ENCODE measurements around the gene FOXN1. TPM values are rescaled to one million over a fixed set of nuclear protein-coding genes. Genes with fewer than 3 reads are reported as not detected.

Gene FOXN1
- total RNA-seq, 1 donor from 2014 or later: not detected

DNA sequence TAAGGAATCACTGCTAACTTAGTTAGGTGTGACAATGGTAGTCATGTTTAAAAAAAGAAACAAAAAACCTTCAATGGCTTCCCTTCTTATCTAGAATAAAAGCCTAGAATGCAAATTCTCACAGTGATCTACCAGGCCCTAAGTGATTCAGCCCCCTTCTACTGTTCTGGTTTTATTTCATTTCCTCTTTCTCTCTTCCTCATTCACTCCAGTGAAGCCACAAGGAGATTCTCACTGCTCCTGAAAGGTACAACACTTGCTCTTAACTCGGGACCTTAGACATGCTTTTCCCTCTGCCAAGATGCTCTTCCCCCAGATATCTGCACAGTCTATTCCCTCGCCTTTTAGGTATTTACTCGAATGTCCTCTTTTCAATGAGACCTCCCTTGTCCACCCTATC, 61.5 kb downstream of the FOXN1 start:
- Mint-ChIP-seq H3K4me1 (peaks cover 18% of the 10 kb centered on the region), H3K36me3 (peaks cover 6% of the 10 kb centered on the region), H3K27ac (no peak overlapping the region), H3K27me3 (ENCODE audit: insufficient read depth, low read depth) (peaks cover 3% of the 10 kb centered on the region), H3K4me3 (no peak overlapping the region), H3K9me3 (no peaks in the 10 kb centered on the region)
- no peak overlapping the region for H3K27ac ChIP-seq
- H2AFZ ChIP-seq (replicated peaks): no peak overlapping the region
- peaks cover 14% of the 10 kb centered on the region for H3F3A ChIP-seq (ENCODE audit: low read depth)
- H3K4me1 ChIP-seq: peaks cover 7% of the 10 kb centered on the region
- TF ChIP-seq EZH2 (IDR thresholded peaks at IDR 0.05) (no peak), EZH2phosphoT487 (IDR thresholded peaks at IDR 0.05) (no peak), CTCF (IDR thresholded peaks at IDR 0.05) (no peak)
- H3K9ac ChIP-seq: no peak overlapping the region
- peaks cover 18% of the 10 kb centered on the region for H4K20me1 ChIP-seq (ENCODE audit: low read depth)
- H3K4me3 ChIP-seq: no peak overlapping the region
- no peak overlapping the region for H3K4me2 ChIP-seq
- no peak for DNase-seq (ENCODE audit: low spot score)
- peaks cover 10% of the 10 kb centered on the region for H3K27me3 ChIP-seq
- no peaks in the 10 kb centered on the region for H3K36me3 ChIP-seq
- no peaks in the 10 kb centered on the region for H3K9me3 ChIP-seq (ENCODE audit: low read depth)
- H3K79me2 ChIP-seq (ENCODE audit: low read depth): peaks cover 45% of the 10 kb centered on the region

GRCh38 chr17:28569446-28569845, 63.3 kb downstream of the FOXN1 start:
- H3K4me3 Mint-ChIP-seq: peak overlapping the region; percentile 97
- peaks cover 45% of the 10 kb centered on the region for H3K79me2 ChIP-seq (ENCODE audit: low read depth)
- H2AFZ ChIP-seq (replicated peaks): no peak overlapping the region
- peaks cover 8% of the 10 kb centered on the region for H3K27me3 Mint-ChIP-seq (ENCODE audit: insufficient read depth, low read depth)
- H4K20me1 ChIP-seq (ENCODE audit: low read depth): peaks cover 18% of the 10 kb centered on the region
- peak overlapping the region; percentile 84 for H3K4me2 ChIP-seq
- H3K9ac ChIP-seq: no peak overlapping the region
- no peak overlapping the region for H3K27ac ChIP-seq
- peaks cover 9% of the 10 kb centered on the region for H3K36me3 Mint-ChIP-seq
- TF ChIP-seq EZH2phosphoT487 (IDR thresholded peaks at IDR 0.05) (no peak), EZH2 (IDR thresholded peaks at IDR 0.05) (no peak), CTCF (IDR thresholded peaks at IDR 0.05) (no peak)
- peaks cover 20% of the 10 kb centered on the region for H3K4me1 Mint-ChIP-seq
- H3K4me1 ChIP-seq: peaks cover 7% of the 10 kb centered on the region
- no peaks in the 10 kb centered on the region for H3K36me3 ChIP-seq
- H3K9me3 Mint-ChIP-seq: no peaks in the 10 kb centered on the region
- no peak overlapping the region for H3K27ac Mint-ChIP-seq
- no peak overlapping the region for H3K4me3 ChIP-seq
- H3K9me3 ChIP-seq (ENCODE audit: low read depth): no peaks in the 10 kb centered on the region
- H3K27me3 ChIP-seq: peaks cover 17% of the 10 kb centered on the region
- H3F3A ChIP-seq (ENCODE audit: low read depth): peaks cover 14% of the 10 kb centered on the region
- no peak for DNase-seq (ENCODE audit: low spot score)

GRCh38 chr17:28570716-28571360, 64.7 kb downstream of the FOXN1 start:
- DNase-seq (ENCODE audit: low spot score): peak; percentile 58
- peak overlapping the region; percentile 92 for H2AFZ ChIP-seq (replicated peaks)

More at GRCh38 chr17:28570716-28571360, 64.7 kb downstream of the FOXN1 start:
- Histone ChIP-seq H3K36me3 (no peaks in the 10 kb centered on the region), H3K27ac (no peak overlapping the region), H3K4me2 (peak overlapping the region; percentile 84), H3K9me3 (ENCODE audit: low read depth) (no peaks in the 10 kb centered on the region), H3K4me1 (peaks cover 7% of the 10 kb centered on the region), H4K20me1 (ENCODE audit: low read depth) (peaks cover 11% of the 10 kb centered on the region), H3F3A (ENCODE audit: low read depth) (peaks cover 14% of the 10 kb centered on the region), H3K27me3 (peaks cover 24% of the 10 kb centered on the region), H3K9ac (peak overlapping the region; percentile 56), H3K79me2 (ENCODE audit: low read depth) (peaks cover 34% of the 10 kb centered on the region), H3K4me3 (peak overlapping the region; percentile 91)
- H3K9me3 Mint-ChIP-seq: no peaks in the 10 kb centered on the region
- peaks cover 8% of the 10 kb centered on the region for H3K36me3 Mint-ChIP-seq
- peaks cover 20% of the 10 kb centered on the region for H3K4me1 Mint-ChIP-seq
- peak overlapping the region; percentile 51 for H3K27ac Mint-ChIP-seq
- TF ChIP-seq CTCF (IDR thresholded peaks at IDR 0.05) (no peak), EZH2phosphoT487 (IDR thresholded peaks at IDR 0.05) (no peak), EZH2 (IDR thresholded peaks at IDR 0.05) (no peak)
- H3K27me3 Mint-ChIP-seq (ENCODE audit: insufficient read depth, low read depth): peaks cover 10% of the 10 kb centered on the region
- H3K4me3 Mint-ChIP-seq: peak overlapping the region; percentile 97
